Natural killer cell (primary cell): ENCODE data around the gene SEL1L. TPM values are rescaled to one million over a fixed set of nuclear protein-coding genes. Genes with fewer than 3 reads are reported as not detected.

Source experiments
- ATAC-seq, 3 donors: fragments of 150-1000 bp in 2 of 3; fragments of 200-7000 bp in 1 of 3; cut with Tn5 transposase; 1 replicate in 1 of 3; 2 replicates in 2 of 3; pipeline ENCODE4 v1.10.0; 2021; ENCODE audit warnings: mild to moderate bottlenecking in 2 of 3, moderate library complexity in 2 of 3
- DNase-seq, 2 donors: peaks; one replicate each; pipeline versions ENCODE4 v3.0.0 to v3.0.0-alpha.2; 2013 to 2021; ENCODE audit warnings: mixed read lengths in 1 of 2
- H3K27ac ChIP-seq: one replicate; pipeline ENCODE4 v1.5.1; 2013; ENCODE audit warnings: mild to moderate bottlenecking, low read length
- H3K27me3 ChIP-seq: one replicate; pipeline ENCODE4 v1.6.1; 2013; ENCODE audit warnings: low read length; ENCODE audit not compliant: control insufficient read depth, insufficient read depth
- H3K36me3 ChIP-seq: one replicate; pipeline ENCODE4 v1.6.1; 2013; ENCODE audit warnings: low read length; ENCODE audit not compliant: control insufficient read depth, insufficient read depth
- H3K4me1 ChIP-seq: one replicate; pipeline ENCODE4 v1.6.1; 2013; ENCODE audit warnings: low read length; ENCODE audit not compliant: control insufficient read depth, insufficient read depth
- H3K4me3 ChIP-seq: one replicate; pipeline ENCODE4 v1.5.1; 2013; ENCODE audit warnings: low read length
- H3K9me3 ChIP-seq: one replicate; pipeline ENCODE4 v1.6.1; 2013; ENCODE audit warnings: low read length; ENCODE audit not compliant: control insufficient read depth, insufficient read depth
- H3K27ac Mint-ChIP-seq, 2 donors: one replicate each; pipeline ENCODE4 v1.8.0; 2022; ENCODE audit warnings: mild to moderate bottlenecking in 2 of 2, mixed read lengths in 2 of 2, moderate library complexity in 1 of 2
- H3K27me3 Mint-ChIP-seq, 2 donors: one replicate each; pipeline ENCODE4 v1.8.0; 2022; ENCODE audit warnings: low read depth in 2 of 2, mixed read lengths in 2 of 2
- H3K36me3 Mint-ChIP-seq: one replicate; pipeline ENCODE4 v1.8.0; 2022; ENCODE audit warnings: mixed read lengths
- H3K4me1 Mint-ChIP-seq, 2 donors: one replicate each; pipeline ENCODE4 v1.8.0; 2022; ENCODE audit warnings: mixed read lengths in 2 of 2
- H3K4me3 Mint-ChIP-seq: one replicate; pipeline ENCODE4 v1.8.0; 2022; ENCODE audit warnings: mild to moderate bottlenecking, moderate library complexity, mixed read lengths
- H3K9me3 Mint-ChIP-seq, 2 donors: one replicate each; pipeline ENCODE4 v1.8.0; 2022; ENCODE audit warnings: mixed read lengths in 2 of 2
- WGBS: methylation state at CpG from one replicate; pipeline ENCODE4 v1.1.7; 2013; ENCODE audit warnings: missing lambda C conversion rate; ENCODE audit not compliant: insufficient coverage; 5-methylcytosine and 5-hydroxymethylcytosine counted together
- intact Hi-C: fragments of 100-400 bp; cut with micrococcal nuclease; formaldehyde crosslinking; loops from one replicate; pipeline ENCODE4 v1.14.2; 2022
- total RNA-seq, 4 donors: library from RNA; stranded (reverse); fragments of 120-200 nt in 1 of 4; gene quantifications; one replicate each; pipeline versions ENCODE4 v1.2.3 to v1.2.4, GENCODE V29; 2013 to 2022
- TF ChIP-seq, protein P1 (sequence below): fragments of 200-600 bp; IDR thresholded peaks from one replicate; pipeline ENCODE4 v1.8.0; 2022; ENCODE audit warnings: antibody characterized with exemption

The SEL1L gene
- total RNA-seq, 3 donors from 2014 or later (not counting 1 experiment from before 2014, with no cell fraction given) = 55.0 to 93.0 (median 77.0) TPM

DNA sequence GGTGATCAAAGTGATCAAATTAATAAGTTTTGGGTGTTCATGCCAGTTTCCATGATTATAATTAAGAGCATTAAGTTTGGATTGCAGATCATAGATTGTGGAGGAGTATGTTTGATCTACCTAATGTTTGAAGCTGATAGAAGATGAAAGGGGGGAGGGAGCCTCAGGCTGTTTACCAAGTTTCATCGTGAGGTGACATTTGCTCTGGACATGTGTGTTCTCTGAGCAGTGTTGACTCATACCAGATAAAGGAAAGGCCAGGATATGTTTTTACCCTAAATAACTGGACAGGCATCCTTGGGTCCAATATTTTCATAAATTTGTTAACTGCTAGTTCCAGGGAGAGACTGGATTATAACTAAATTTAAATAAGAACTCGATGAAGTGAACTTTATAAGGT lies 3.5 kb upstream of the SEL1L start:
- H3K27me3 Mint-ChIP-seq = peaks cover 23 to 45% of the 10 kb centered on the region in 2 donors
- Histone ChIP-seq H3K27me3 (no peaks in the 10 kb centered on the region), H3K9me3 (no peaks in the 10 kb centered on the region), H3K4me3 (no peak overlapping the region), H3K27ac (no peak overlapping the region), H3K36me3 (no peaks in the 10 kb centered on the region), H3K4me1 (peaks cover 5% of the 10 kb centered on the region)
- no peak for DNase-seq
- ATAC-seq = no peak
- no peak overlapping the region for H3K27ac Mint-ChIP-seq
- TF ChIP-seq, protein P1, sequence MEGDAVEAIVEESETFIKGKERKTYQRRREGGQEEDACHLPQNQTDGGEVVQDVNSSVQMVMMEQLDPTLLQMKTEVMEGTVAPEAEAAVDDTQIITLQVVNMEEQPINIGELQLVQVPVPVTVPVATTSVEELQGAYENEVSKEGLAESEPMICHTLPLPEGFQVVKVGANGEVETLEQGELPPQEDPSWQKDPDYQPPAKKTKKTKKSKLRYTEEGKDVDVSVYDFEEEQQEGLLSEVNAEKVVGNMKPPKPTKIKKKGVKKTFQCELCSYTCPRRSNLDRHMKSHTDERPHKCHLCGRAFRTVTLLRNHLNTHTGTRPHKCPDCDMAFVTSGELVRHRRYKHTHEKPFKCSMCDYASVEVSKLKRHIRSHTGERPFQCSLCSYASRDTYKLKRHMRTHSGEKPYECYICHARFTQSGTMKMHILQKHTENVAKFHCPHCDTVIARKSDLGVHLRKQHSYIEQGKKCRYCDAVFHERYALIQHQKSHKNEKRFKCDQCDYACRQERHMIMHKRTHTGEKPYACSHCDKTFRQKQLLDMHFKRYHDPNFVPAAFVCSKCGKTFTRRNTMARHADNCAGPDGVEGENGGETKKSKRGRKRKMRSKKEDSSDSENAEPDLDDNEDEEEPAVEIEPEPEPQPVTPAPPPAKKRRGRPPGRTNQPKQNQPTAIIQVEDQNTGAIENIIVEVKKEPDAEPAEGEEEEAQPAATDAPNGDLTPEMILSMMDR = no peak
- WGBS = 82% methylated on average over 1 of the region's 2 CpGs
- H3K9me3 Mint-ChIP-seq = peaks cover 0 to 4% of the 10 kb centered on the region in 2 donors
- H3K4me3 Mint-ChIP-seq = no peak overlapping the region
- peaks cover 5% of the 10 kb centered on the region for H3K36me3 Mint-ChIP-seq
- intact Hi-C loops = loop anchor here (10.0 kb wide), 1 partner anchor 62 kb away; no protein-coding TSS in a partner anchor
- H3K4me1 Mint-ChIP-seq = peaks cover 10 to 16% of the 10 kb centered on the region in 2 donors

DNA sequence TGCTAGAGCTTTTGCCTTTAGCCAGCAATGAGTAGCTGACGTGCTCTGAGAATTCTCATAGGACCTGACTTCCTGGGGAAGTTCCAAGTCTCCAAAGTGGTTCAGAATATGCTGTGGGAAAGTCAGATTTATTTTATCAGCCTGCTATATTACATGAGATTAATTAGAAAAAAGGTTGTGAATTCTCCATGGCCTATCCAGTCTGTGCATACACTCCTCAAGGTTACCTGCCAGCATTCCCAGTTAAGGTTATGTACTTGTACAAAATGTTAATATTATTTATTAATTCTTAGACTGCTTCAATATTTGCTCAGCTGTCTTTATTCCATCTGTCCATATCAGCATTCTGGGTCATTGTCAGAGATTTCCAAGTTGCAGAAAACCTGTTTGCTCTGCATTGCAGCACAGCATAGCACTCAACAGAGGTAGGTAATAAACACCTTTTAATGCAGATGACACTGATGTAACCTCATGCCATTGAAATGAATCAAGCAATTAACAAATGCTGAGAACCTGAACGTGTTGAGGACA lies 2.7 kb upstream of the SEL1L start:
- TF ChIP-seq, protein P1 = no peak
- Histone ChIP-seq H3K9me3 (no peaks in the 10 kb centered on the region), H3K27ac (no peak overlapping the region), H3K36me3 (no peaks in the 10 kb centered on the region), H3K4me3 (no peak overlapping the region), H3K4me1 (peaks cover 5% of the 10 kb centered on the region), H3K27me3 (no peaks in the 10 kb centered on the region)
- H3K36me3 Mint-ChIP-seq = peaks cover 5% of the 10 kb centered on the region
- intact Hi-C loops = loop anchor here (10.0 kb wide), 1 partner anchor 62 kb away; no protein-coding TSS in a partner anchor
- H3K9me3 Mint-ChIP-seq = peaks cover 0 to 4% of the 10 kb centered on the region in 2 donors
- 60% methylated on average over 2 of the region's 2 CpGs for WGBS
- H3K4me3 Mint-ChIP-seq = no peak overlapping the region
- H3K4me1 Mint-ChIP-seq = peaks cover 17 to 22% of the 10 kb centered on the region in 2 donors
- H3K27ac Mint-ChIP-seq = no peak overlapping the region
- DNase-seq = no peak
- peaks cover 16 to 36% of the 10 kb centered on the region in 2 donors for H3K27me3 Mint-ChIP-seq
- ATAC-seq = no peak

DNA sequence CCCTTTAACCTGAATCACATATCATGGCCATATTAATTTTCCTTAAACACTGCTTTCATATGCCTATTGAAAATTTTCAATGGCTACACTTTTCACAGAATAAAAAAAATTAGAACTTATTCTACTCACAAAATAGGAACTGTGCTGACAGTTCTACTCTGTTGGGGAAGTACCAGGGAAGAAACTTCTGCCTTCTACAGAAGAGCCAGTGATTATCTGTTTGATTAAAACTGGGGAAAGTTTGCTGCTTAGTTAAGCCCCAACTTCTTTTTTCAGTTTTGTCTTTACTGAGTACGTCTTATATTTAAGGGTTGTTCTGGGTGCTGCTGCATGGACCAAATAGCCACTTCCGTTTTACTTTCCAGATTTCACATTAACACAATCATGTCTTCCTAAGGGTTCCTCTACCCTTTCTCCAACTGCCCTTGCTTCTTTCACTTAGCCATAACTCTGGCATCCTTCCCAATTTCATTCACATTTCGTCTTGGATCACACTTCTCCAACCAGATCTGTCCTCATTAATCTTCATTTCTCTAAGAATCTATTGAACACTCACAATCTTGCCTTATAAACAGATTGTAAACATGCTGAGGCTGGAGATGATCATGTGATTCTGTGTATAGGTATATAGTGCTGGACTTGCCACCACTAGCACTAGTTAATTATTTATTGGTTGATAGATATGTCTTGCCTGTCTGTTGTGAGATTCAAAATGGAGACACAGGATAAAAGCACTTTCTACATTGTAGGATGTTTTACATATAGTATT lies 1.9 kb upstream of the SEL1L start:
- Histone ChIP-seq H3K9me3 (no peaks in the 10 kb centered on the region), H3K27ac (no peak overlapping the region), H3K27me3 (no peaks in the 10 kb centered on the region), H3K4me1 (peaks cover 5% of the 10 kb centered on the region), H3K4me3 (no peak overlapping the region), H3K36me3 (no peaks in the 10 kb centered on the region)
- H3K27me3 Mint-ChIP-seq = peaks cover 14 to 33% of the 10 kb centered on the region in 2 donors
- peaks cover 17 to 22% of the 10 kb centered on the region in 2 donors for H3K4me1 Mint-ChIP-seq
- no peak overlapping the region for H3K27ac Mint-ChIP-seq
- DNase-seq = no peak
- no peak for ATAC-seq
- TF ChIP-seq, protein P1 = no peak
- WGBS = 72% methylated on average over 3 of the region's 3 CpGs
- H3K36me3 Mint-ChIP-seq = peaks cover 5% of the 10 kb centered on the region
- no peak overlapping the region for H3K4me3 Mint-ChIP-seq
- intact Hi-C loops = loop anchor here (10.0 kb wide), 1 partner anchor 61 kb away; no protein-coding TSS in a partner anchor
- peaks cover 0 to 4% of the 10 kb centered on the region in 2 donors for H3K9me3 Mint-ChIP-seq
